Astrocyte (in vitro differentiated cells and primary cell): ENCODE results near the gene DQX1. TPM values are rescaled to one million over a fixed set of nuclear protein-coding genes. Genes with fewer than 3 reads are reported as not detected.
A peak's percentile ranks its signal among the peaks of the same experiment; 100 is the strongest.

Experiments used
- DNase-seq: peaks from one replicate; pipeline ENCODE4 v3.0.0-alpha.2; 2010; ENCODE audit warnings: low read depth
- FAIRE-seq: peaks from 2 replicates; lab custom pipeline; 2011; peaks lifted over from hg19 to GRCh38; lab: Jason Lieb, UNC
- H2AFZ ChIP-seq: 2 replicates; pipeline ENCODE4 v1.6.0; 2012; ENCODE audit warnings: low read depth, low read length, inconsistent platforms
- H3K27ac ChIP-seq: 2 replicates; pipeline ENCODE4 v1.5.1; 2011; ENCODE audit warnings: low read depth, low read length, inconsistent platforms
- H3K27me3 ChIP-seq: 2 replicates; pipeline ENCODE4 v1.6.0; 2011; ENCODE audit warnings: low read length, inconsistent platforms; ENCODE audit not compliant: insufficient read depth
- H3K36me3 ChIP-seq: 2 replicates; pipeline ENCODE4 v1.5.1; 2011; ENCODE audit warnings: low read length, inconsistent platforms; ENCODE audit not compliant: insufficient read depth
- H3K4me1 ChIP-seq: 2 replicates; pipeline ENCODE4 v1.5.1; 2011; ENCODE audit warnings: low read length, inconsistent platforms; ENCODE audit not compliant: insufficient read depth
- H3K4me2 ChIP-seq: 2 replicates; pipeline ENCODE4 v1.6.0; 2012; ENCODE audit warnings: low read length, inconsistent platforms
- H3K4me3 ChIP-seq: 2 replicates; pipeline ENCODE4 v1.5.1; 2011; ENCODE audit warnings: low read depth, mild to moderate bottlenecking, low read length, inconsistent platforms; ENCODE audit not compliant: insufficient read depth
- H3K79me2 ChIP-seq: 2 replicates; pipeline ENCODE4 v1.6.0; 2012; ENCODE audit warnings: mild to moderate bottlenecking, low read length, inconsistent platforms; ENCODE audit not compliant: insufficient read depth
- H3K9ac ChIP-seq: 2 replicates; pipeline ENCODE4 v1.6.0; 2012; ENCODE audit warnings: mild to moderate bottlenecking, low read length, inconsistent platforms
- H3K9me3 ChIP-seq: 2 replicates; pipeline ENCODE4 v1.5.1; 2012; ENCODE audit warnings: low read depth, mild to moderate bottlenecking, low read length, inconsistent platforms; ENCODE audit not compliant: insufficient read depth
- H4K20me1 ChIP-seq: 2 replicates; pipeline ENCODE4 v1.6.0; 2012; ENCODE audit warnings: low read length, inconsistent platforms; ENCODE audit not compliant: insufficient read depth
- H3K27ac Mint-ChIP-seq: one replicate; pipeline ENCODE4 v1.8.0; 2021; ENCODE audit warnings: mild to moderate bottlenecking, mixed read lengths; ENCODE audit not compliant: unreplicated experiment
- H3K27me3 Mint-ChIP-seq: one replicate; pipeline ENCODE4 v1.8.0; 2021; ENCODE audit warnings: low read depth, mixed read lengths; ENCODE audit not compliant: unreplicated experiment
- H3K36me3 Mint-ChIP-seq: one replicate; pipeline ENCODE4 v1.8.0; 2021; ENCODE audit warnings: low read depth, mixed read lengths; ENCODE audit not compliant: unreplicated experiment
- H3K4me1 Mint-ChIP-seq: one replicate; pipeline ENCODE4 v1.8.0; 2021; ENCODE audit warnings: low read depth, mixed read lengths; ENCODE audit not compliant: unreplicated experiment
- H3K4me3 Mint-ChIP-seq: one replicate; pipeline ENCODE4 v1.8.0; 2021; ENCODE audit warnings: mild to moderate bottlenecking, moderate library complexity, mixed read lengths; ENCODE audit not compliant: unreplicated experiment
- H3K9me3 Mint-ChIP-seq: one replicate; pipeline ENCODE4 v1.8.0; 2021; ENCODE audit warnings: mild to moderate bottlenecking, mixed read lengths; ENCODE audit not compliant: unreplicated experiment
- EZH2 ChIP-seq: IDR thresholded peaks from 2 replicates; pipeline ENCODE4 v1.6.1; 2012; ENCODE audit warnings: mild to moderate bottlenecking, low read length, inconsistent platforms; ENCODE audit not compliant: insufficient read depth
- total RNA-seq: library from RNA; stranded (reverse); gene quantifications from 2 replicates; pipeline ENCODE4 v1.2.1, GENCODE V29; 2021
- TF ChIP-seq, protein P1 (sequence below): IDR thresholded peaks from 2 replicates; pipeline ENCODE4 v1.5.1; 2011; ENCODE audit warnings: low read depth, mild to moderate bottlenecking, inconsistent platforms, low read length, moderate library complexity; ENCODE audit not compliant: insufficient read depth

DQX1 gene
- total RNA-seq, 1 donor from 2014 or later = 0.73 TPM

DNA sequence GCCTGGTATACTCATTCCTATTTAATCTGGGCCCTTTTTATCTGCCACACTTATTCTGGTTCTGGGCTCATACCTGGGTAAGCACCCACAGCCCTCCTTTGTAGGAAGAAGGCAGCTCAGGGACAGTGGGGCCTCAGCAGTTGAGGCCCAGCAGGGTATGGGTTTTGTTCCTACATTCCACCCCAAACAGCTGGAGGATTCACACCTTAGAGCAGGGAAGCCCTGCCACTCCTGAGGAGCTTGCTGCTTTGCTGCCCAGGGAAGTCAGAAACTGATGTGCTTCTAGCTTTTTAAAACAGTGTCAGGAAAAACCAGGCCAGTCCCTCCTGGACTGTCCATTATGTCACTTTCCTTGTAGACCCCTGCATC lies 25.5 kb downstream of the DQX1 start:
- TF ChIP-seq, protein P1, sequence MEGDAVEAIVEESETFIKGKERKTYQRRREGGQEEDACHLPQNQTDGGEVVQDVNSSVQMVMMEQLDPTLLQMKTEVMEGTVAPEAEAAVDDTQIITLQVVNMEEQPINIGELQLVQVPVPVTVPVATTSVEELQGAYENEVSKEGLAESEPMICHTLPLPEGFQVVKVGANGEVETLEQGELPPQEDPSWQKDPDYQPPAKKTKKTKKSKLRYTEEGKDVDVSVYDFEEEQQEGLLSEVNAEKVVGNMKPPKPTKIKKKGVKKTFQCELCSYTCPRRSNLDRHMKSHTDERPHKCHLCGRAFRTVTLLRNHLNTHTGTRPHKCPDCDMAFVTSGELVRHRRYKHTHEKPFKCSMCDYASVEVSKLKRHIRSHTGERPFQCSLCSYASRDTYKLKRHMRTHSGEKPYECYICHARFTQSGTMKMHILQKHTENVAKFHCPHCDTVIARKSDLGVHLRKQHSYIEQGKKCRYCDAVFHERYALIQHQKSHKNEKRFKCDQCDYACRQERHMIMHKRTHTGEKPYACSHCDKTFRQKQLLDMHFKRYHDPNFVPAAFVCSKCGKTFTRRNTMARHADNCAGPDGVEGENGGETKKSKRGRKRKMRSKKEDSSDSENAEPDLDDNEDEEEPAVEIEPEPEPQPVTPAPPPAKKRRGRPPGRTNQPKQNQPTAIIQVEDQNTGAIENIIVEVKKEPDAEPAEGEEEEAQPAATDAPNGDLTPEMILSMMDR = no peak
- TF ChIP-seq EZH2 = no peak
- Histone ChIP-seq H3K9ac (no peak overlapping the region), H3K4me3 (no peak overlapping the region), H3K79me2 (peaks cover 10% of the 10 kb centered on the region), H3K4me2 (no peak overlapping the region), H3K27me3 (peaks cover 42% of the 10 kb centered on the region), H3K4me1 (peaks cover 45% of the 10 kb centered on the region), H3K27ac (no peak overlapping the region), H2AFZ (no peak overlapping the region), H4K20me1 (peaks cover 3% of the 10 kb centered on the region), H3K9me3 (no peaks in the 10 kb centered on the region), H3K36me3 (peaks cover 4% of the 10 kb centered on the region)
- Mint-ChIP-seq H3K27me3 (peaks cover 66% of the 10 kb centered on the region), H3K36me3 (peaks cover 7% of the 10 kb centered on the region), H3K9me3 (no peaks in the 10 kb centered on the region), H3K27ac (no peak overlapping the region), H3K4me1 (peaks cover 19% of the 10 kb centered on the region), H3K4me3 (no peak overlapping the region)
- no peak for FAIRE-seq
- no peak for DNase-seq

DNA sequence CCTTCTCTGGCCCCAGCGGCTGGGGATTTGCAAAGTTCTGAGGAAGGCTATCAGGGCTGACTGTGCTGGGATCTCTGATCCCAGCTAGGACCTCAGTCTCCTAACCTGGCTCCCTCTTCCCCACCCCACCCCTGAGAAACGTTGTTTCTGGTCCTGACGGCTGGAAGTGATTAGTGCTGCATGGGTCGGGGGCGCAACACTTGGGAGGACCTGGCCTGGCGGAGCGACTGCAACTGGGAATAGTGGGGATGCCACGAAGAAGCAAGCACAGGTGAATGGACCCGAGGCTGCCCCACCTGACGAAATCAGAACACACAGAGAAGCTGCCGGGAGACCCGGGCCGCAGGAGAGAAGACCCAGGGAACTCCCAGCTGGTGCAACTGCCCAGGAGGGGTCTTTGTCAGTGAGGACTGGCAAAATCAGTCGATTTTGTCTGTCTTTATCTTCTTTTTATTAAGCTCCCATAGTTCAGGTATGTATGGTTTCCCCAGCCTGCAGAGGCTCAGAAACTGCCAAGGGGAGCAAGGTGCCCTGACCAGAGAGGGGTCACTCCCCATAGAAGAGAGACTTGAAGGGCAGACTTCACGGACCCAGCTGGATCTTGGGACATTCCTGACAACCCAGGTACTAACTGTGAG lies 26.0 kb downstream of the DQX1 start:
- TF ChIP-seq EZH2 = no peak
- TF ChIP-seq, protein P1 = no peak
- no peak for FAIRE-seq
- Mint-ChIP-seq H3K9me3 (no peaks in the 10 kb centered on the region), H3K27ac (no peak overlapping the region), H3K27me3 (peaks cover 68% of the 10 kb centered on the region), H3K4me3 (no peak overlapping the region), H3K4me1 (peaks cover 17% of the 10 kb centered on the region), H3K36me3 (peaks cover 9% of the 10 kb centered on the region)
- H3K79me2 ChIP-seq = peaks cover 5% of the 10 kb centered on the region
- no peak for DNase-seq
- peaks cover 40% of the 10 kb centered on the region for H3K4me1 ChIP-seq
- no peak overlapping the region for H3K27ac ChIP-seq
- peaks cover 42% of the 10 kb centered on the region for H3K27me3 ChIP-seq
- no peaks in the 10 kb centered on the region for H3K9me3 ChIP-seq
- no peak overlapping the region for H2AFZ ChIP-seq
- no peaks in the 10 kb centered on the region for H4K20me1 ChIP-seq
- peak overlapping the region; percentile 85 for H3K4me2 ChIP-seq
- H3K9ac ChIP-seq = no peak overlapping the region
- peaks cover 4% of the 10 kb centered on the region for H3K36me3 ChIP-seq
- peak overlapping the region; percentile 5 for H3K4me3 ChIP-seq

DNA sequence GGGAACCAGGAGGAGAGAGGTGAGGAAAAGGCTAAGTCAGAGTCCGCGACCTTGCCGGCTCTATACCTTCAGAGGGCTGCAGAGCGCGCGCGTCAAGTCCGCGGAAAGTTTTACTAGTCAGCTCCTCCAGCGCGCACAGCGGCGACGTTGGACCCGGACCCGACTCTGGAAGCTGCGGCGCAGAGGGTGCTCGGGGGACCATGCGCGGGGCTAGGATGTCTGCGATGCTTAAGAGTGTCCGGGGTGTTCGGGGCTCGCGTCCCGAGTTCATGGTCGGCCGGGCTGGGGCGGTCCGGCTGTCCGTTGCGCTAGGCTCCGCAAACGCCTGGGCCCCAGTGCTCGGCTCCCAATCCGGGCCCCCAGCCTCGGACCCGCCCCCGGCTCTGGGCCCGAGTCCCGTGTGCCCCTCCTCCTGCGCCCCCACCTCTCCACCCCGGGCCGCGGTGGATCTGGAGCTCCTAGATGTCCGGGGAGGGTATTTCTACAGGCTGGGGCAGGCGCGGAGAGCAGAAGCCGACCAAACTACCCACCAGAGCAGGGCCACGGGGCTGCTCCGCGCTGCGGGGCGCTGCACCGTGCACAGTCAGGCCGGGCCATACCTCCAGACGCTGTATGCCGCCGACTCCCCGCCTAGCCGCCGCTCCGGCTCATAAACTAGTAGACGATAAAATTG lies 26.6 kb downstream of the DQX1 start, which contains the start of gene LBX2:
Gene LBX2, minus strand, starts transcription at position 337 of the 673 bp plus-strand sequence. Its CDS starts 66 bp downstream, at position 271.
- Histone ChIP-seq H3K9ac (no peak within 1 kb of the TSS), H3K79me2 (peaks cover 4% of the 10 kb centered on the region), H3K27ac (no peak within 1 kb of the TSS), H4K20me1 (no peaks in the 10 kb centered on the region), H3K27me3 (peaks cover 42% of the 10 kb centered on the region), H3K4me3 (peak within 1 kb of the TSS; percentile 5), H3K4me2 (peak within 1 kb of the TSS; percentile 85), H3K9me3 (no peaks in the 10 kb centered on the region), H3K4me1 (peaks cover 36% of the 10 kb centered on the region), H3K36me3 (no peaks in the 10 kb centered on the region), H2AFZ (peak within 1 kb of the TSS; percentile 21)
- no peak for FAIRE-seq
- Mint-ChIP-seq H3K27me3 (peaks cover 66% of the 10 kb centered on the region), H3K36me3 (peaks cover 6% of the 10 kb centered on the region), H3K9me3 (no peaks in the 10 kb centered on the region), H3K4me3 (peak within 1 kb of the TSS; percentile 81), H3K27ac (peak within 1 kb of the TSS; percentile 38), H3K4me1 (peaks cover 13% of the 10 kb centered on the region)
- TF ChIP-seq EZH2 = peak; percentile 79
- TF ChIP-seq, protein P1 = no peak
- DNase-seq = no peak
